ENCODE data around the gene MTREX. TPM values are rescaled to one million over a fixed set of nuclear protein-coding genes. Genes with fewer than 3 reads are reported as not detected.

MTREX gene
- total and polyA plus RNA-seq, 10 of the 15 experiments (the other 5 are each of a cell fraction or from before 2014, with no cell fraction given) = 20.1 to 102 (median 49.0) TPM

- TF ChIP-seq PBX3 (IDR thresholded peaks at IDR 0.05; ENCODE audit: insufficient replicate concordance, low read depth, low read length) = no peak
- TF ChIP-seq NR2C1 (IDR thresholded peaks at IDR 0.05) = no peak
- TF ChIP-seq JUND (IDR thresholded peaks at IDR 0.05; ENCODE audit: low read depth, low read length) = no peak
- no peak for TF ChIP-seq KAT2A (conservative IDR thresholded peaks at IDR 0.05; ENCODE audit: control insufficient read depth, low read depth, low read length)
- TF ChIP-seq SREBF1 (IDR thresholded peaks at IDR 0.05; ENCODE audit: low read length) = no peak
These were observed 144.2 kb downstream of the MTREX start (continued) for GRCh38 chr5:55451976-55452375.

DNA sequence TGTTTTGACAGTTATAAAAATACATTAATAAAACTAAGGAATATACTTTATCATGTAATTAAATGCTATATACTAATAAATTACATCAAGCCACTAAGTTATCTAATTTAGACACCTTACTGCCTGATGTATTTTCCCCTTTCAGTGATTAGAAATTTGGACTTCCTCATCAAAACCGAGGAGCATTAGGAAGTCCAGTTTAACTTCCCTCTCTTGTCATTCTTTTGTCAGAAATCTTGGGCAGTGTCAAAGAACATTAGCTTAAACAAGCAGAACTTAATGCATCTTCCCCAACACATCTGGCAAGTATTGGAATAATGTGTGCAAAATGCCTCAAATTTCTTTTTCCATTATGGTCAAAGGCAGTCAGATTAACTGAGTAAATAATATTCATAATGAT lies 145.4 kb downstream of the MTREX start:
- no peak for DNase-seq (ENCODE audit: low read depth, low spot score)
- WGBS (ENCODE audit: insufficient coverage, insufficient replicate concordance, low lambda C conversion rate, missing lambda C conversion rate) = 0% methylated on average over 1 of the region's 1 CpG
- TF ChIP-seq IRF5 (IDR thresholded peaks at IDR 0.05; ENCODE audit: borderline replicate concordance) (no peak), ZBED1 (IDR thresholded peaks at IDR 0.05; ENCODE audit: borderline replicate concordance) (no peak), PKNOX1 (IDR thresholded peaks at IDR 0.05) (no peak), RBBP5 (conservative IDR thresholded peaks at IDR 0.05) (no peak), NFIC (IDR thresholded peaks at IDR 0.05; ENCODE audit: low read depth, low read length) (no peak), ZSCAN29 (IDR thresholded peaks at IDR 0.05) (no peak), ZBTB33 (IDR thresholded peaks at IDR 0.05) (no peak), HDAC6 (IDR thresholded peaks at IDR 0.05; ENCODE audit: unreplicated experiment) (no peak)
- TF ChIP-seq, protein P1, sequence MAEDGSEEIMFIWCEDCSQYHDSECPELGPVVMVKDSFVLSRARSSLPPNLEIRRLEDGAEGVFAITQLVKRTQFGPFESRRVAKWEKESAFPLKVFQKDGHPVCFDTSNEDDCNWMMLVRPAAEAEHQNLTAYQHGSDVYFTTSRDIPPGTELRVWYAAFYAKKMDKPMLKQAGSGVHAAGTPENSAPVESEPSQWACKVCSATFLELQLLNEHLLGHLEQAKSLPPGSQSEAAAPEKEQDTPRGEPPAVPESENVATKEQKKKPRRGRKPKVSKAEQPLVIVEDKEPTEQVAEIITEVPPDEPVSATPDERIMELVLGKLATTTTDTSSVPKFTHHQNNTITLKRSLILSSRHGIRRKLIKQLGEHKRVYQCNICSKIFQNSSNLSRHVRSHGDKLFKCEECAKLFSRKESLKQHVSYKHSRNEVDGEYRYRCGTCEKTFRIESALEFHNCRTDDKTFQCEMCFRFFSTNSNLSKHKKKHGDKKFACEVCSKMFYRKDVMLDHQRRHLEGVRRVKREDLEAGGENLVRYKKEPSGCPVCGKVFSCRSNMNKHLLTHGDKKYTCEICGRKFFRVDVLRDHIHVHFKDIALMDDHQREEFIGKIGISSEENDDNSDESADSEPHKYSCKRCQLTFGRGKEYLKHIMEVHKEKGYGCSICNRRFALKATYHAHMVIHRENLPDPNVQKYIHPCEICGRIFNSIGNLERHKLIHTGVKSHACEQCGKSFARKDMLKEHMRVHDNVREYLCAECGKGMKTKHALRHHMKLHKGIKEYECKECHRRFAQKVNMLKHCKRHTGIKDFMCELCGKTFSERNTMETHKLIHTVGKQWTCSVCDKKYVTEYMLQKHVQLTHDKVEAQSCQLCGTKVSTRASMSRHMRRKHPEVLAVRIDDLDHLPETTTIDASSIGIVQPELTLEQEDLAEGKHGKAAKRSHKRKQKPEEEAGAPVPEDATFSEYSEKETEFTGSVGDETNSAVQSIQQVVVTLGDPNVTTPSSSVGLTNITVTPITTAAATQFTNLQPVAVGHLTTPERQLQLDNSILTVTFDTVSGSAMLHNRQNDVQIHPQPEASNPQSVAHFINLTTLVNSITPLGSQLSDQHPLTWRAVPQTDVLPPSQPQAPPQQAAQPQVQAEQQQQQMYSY (CRISPR knock-in tag; IDR thresholded peaks at IDR 0.05) = no peak

More for the DNA sequence above, 145.4 kb downstream of the MTREX start:
- in situ Hi-C loops (cut with MboI) (no loop called here), intact Hi-C loops (cut with micrococcal nuclease; ENCODE audit: unreplicated experiment) (no loop called here)
- CTCF ChIA-PET = no interaction called here
- Histone ChIP-seq H2AFZ (ENCODE audit: control insufficient read depth, low read depth, low read length) (no peak overlapping the region), H3K27ac (ENCODE audit: control insufficient read depth, insufficient read depth) (no peak overlapping the region), H3K9me3 (replicated peaks; ENCODE audit: control insufficient read depth, insufficient read depth, low read length) (no peaks in the 10 kb centered on the region), H3K4me3 (no peak overlapping the region), H3K79me2 (ENCODE audit: control insufficient read depth, insufficient read depth, low read length) (no peaks in the 10 kb centered on the region), H3K4me2 (ENCODE audit: control insufficient read depth, insufficient read depth) (no peak overlapping the region), H3K27me3 (replicated peaks in 1 of 2; ENCODE audit: control insufficient read depth in 2 of 2, insufficient read depth in 2 of 2, low read length in 1 of 2) (no peaks in the 10 kb centered on the region), H4K20me1 (ENCODE audit: control insufficient read depth, insufficient read depth) (no peaks in the 10 kb centered on the region), H3K4me1 (ENCODE audit: control insufficient read depth, insufficient read depth, low read length) (no peaks in the 10 kb centered on the region), H3K9ac (ENCODE audit: control insufficient read depth, insufficient read depth, low read length) (no peak overlapping the region), H3K36me3 (ENCODE audit: control insufficient read depth in 2 of 2, insufficient read depth in 2 of 2, low read length in 1 of 2) (no peaks in the 10 kb centered on the region)
- FAIRE-seq = no peak
- RAD21 ChIA-PET (ENCODE audit: unreplicated experiment) = no interaction called here
- ATAC-seq = no peak
- SMC1A ChIA-PET (ENCODE audit: uncharacterized antibody, unreplicated experiment) = no interaction called here
- BruUV-seq (replicated peaks) = no TSS peak
- POLR2A ChIA-PET = interaction anchor here (0.6 kb wide), 1 partner anchor 14 kb away, joined by 3 read pairs; no protein-coding TSS in a partner anchor
